Lung (tissue), 12 donors: Measurements from ENCODE around the gene TGOLN2. TPM values are rescaled to one million over a fixed set of nuclear protein-coding genes. Genes with fewer than 3 reads are reported as not detected.

Source experiments
- ATAC-seq: fragments of 200-7000 bp; cut with Tn5 transposase; one replicate; pipeline ENCODE4 v1.9.1; 2020; ENCODE audit warnings: moderate number of reproducible peaks; ENCODE audit not compliant: insufficient read depth, low FRiP score
- DNase-seq, 3 donors: peaks; one replicate each; pipeline ENCODE4 v3.0.0-alpha.2; 2013 to 2017
- H3K27ac ChIP-seq, 2 donors: one replicate each; pipeline ENCODE4 v1.5.1; 2013; ENCODE audit warnings: mild to moderate bottlenecking in 2 of 2, moderate library complexity in 2 of 2, control low read depth in 1 of 2, inconsistent platforms in 1 of 2, low read depth in 1 of 2, low read length in 1 of 2
- H3K27me3 ChIP-seq, 3 donors: one replicate each; pipeline ENCODE4 v1.5.1; 2013; ENCODE audit warnings: low read length in 2 of 3; ENCODE audit not compliant: control insufficient read depth in 3 of 3, insufficient read depth in 3 of 3
- H3K36me3 ChIP-seq, 4 donors: one replicate each; pipeline ENCODE4 v1.5.1; 2013; ENCODE audit warnings: low read length in 4 of 4, mild to moderate bottlenecking in 1 of 4, moderate library complexity in 1 of 4; ENCODE audit not compliant: control insufficient read depth in 4 of 4, insufficient read depth in 4 of 4
- H3K4me1 ChIP-seq, 5 donors: one replicate each; pipeline ENCODE4 v1.5.1; 2013; ENCODE audit warnings: low read length in 5 of 5, mild to moderate bottlenecking in 2 of 5, moderate library complexity in 1 of 5; ENCODE audit not compliant: control insufficient read depth in 5 of 5, insufficient read depth in 5 of 5
- H3K4me3 ChIP-seq: one replicate; pipeline ENCODE4 v1.5.1; 2013; ENCODE audit warnings: mild to moderate bottlenecking, control low read depth, moderate library complexity
- H3K9ac ChIP-seq, 2 donors: one replicate each; pipeline ENCODE4 v1.5.1; 2013; ENCODE audit warnings: low read length in 2 of 2, control low read depth in 1 of 2; ENCODE audit not compliant: insufficient read depth in 1 of 2
- H3K9me3 ChIP-seq, 4 donors: one replicate each; pipeline ENCODE4 v1.5.1; 2013; ENCODE audit warnings: low read length in 3 of 4, mild to moderate bottlenecking in 1 of 4, moderate library complexity in 1 of 4; ENCODE audit not compliant: control insufficient read depth in 4 of 4, insufficient read depth in 3 of 4
- WGBS, 2 donors: extraction: QIAGEN DNeasy Blood & Tissue Kit; methylation state at CpG; one replicate each; pipeline ENCODE4 v1.1.7; 2013; 5-methylcytosine and 5-hydroxymethylcytosine counted together
- polyA plus RNA-seq, 2 donors: library from polyadenylated mRNA; stranded (reverse); fragments of 200-250 nt; gene quantifications; one replicate each; pipeline ENCODE4 v1.2.1, GENCODE V29; 2013
- total RNA-seq, 2 donors: library from RNA; depleted of rRNA in 1 of 2; stranded (reverse); fragments of >200 nt in 1 of 2; gene quantifications; one replicate each; pipeline ENCODE4 v1.2.1, GENCODE V29; 2014 to 2021
- TF ChIP-seq, protein P1 (sequence below): IDR thresholded peaks from 2 replicates; pipeline ENCODE4 v1.5.1; 2012; ENCODE audit warnings: mild to moderate bottlenecking; ENCODE audit errors: control extremely low read depth, extremely low read depth
- donor health status: control.
- donor health status: control.
- donor health status: Bipolar disorder and iron deficiency.
- donor health status: healthy.
- donor health status: DM: yes; HTN: yes; CAD: no.

TGOLN2 gene
- total and polyA plus RNA-seq, 4 donors = 24.6 to 145 (median 82.6) TPM

DNA sequence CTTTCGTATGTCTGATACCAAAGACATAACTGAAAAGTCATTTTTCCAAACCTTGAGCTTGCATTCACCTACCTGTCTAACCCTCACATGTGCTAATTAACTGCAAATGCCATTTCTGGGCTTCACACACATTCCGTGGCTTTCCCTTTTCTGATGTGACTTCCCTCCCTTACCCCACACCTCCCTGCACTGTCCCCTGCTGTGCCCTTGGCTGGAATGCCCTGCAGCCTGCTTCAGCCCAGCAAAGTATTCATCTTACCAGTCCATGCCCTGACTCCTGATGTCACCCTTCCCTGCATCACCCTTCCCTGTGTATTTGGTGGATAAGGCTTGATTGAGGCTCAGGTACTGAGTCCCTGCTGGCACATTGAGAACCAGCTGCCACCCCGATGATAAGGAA lies 14.4 kb upstream of the TGOLN2 start:
- Histone ChIP-seq H3K36me3 (peaks cover 0 to 34% (median 12%) of the 10 kb centered on the region in 4 donors), H3K4me1 (no peaks in the 10 kb centered on the region), H3K9ac (no peak overlapping the region), H3K9me3 (no peaks in the 10 kb centered on the region), H3K4me3 (no peak overlapping the region), H3K27ac (no peak overlapping the region), H3K27me3 (no peaks in the 10 kb centered on the region)
- ATAC-seq (no peak), DNase-seq (no peak)
- TF ChIP-seq, protein P1, sequence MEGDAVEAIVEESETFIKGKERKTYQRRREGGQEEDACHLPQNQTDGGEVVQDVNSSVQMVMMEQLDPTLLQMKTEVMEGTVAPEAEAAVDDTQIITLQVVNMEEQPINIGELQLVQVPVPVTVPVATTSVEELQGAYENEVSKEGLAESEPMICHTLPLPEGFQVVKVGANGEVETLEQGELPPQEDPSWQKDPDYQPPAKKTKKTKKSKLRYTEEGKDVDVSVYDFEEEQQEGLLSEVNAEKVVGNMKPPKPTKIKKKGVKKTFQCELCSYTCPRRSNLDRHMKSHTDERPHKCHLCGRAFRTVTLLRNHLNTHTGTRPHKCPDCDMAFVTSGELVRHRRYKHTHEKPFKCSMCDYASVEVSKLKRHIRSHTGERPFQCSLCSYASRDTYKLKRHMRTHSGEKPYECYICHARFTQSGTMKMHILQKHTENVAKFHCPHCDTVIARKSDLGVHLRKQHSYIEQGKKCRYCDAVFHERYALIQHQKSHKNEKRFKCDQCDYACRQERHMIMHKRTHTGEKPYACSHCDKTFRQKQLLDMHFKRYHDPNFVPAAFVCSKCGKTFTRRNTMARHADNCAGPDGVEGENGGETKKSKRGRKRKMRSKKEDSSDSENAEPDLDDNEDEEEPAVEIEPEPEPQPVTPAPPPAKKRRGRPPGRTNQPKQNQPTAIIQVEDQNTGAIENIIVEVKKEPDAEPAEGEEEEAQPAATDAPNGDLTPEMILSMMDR = no peak
- WGBS, 2 donors = 89 to 97% methylated on average over 3 of the region's 3 CpGs

DNA sequence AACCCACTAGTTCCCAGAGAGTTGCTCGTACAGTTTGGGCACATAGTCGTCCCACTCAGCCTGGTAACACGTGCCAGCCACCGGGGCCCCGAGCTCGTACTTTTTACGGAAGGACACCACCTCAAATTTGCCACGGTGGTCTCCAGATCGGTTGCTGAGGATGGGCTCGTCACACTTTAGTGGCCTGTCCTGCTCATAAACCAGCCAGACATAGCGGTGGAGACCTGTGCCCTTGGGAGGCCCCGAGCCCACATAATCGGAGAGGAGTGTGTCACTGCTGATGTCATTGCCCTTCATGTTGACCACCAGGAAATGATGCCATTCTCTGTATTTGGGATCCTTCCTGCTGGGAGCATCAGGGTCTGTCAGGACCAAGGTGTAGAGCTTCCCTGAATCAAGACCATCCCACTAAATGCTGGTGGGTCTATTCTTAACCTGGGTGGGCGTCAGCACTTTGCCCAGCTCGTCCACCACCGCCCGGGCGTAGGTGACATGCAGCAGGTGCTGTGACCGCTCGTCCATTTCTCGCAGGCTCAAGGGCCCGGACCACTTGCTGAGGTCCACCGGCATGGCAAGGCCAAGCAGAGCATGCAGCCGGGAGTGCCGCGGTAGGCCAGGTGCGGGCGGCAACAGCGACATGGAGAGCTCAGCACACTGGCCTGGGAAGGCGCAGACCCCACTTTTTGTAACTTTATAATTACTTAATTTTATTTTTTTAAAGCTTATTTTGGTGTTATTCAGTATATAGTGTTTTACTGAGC lies 13.7 kb upstream of the TGOLN2 start:
- Histone ChIP-seq H3K9ac (no peak overlapping the region), H3K4me1 (no peaks in the 10 kb centered on the region), H3K9me3 (no peaks in the 10 kb centered on the region), H3K4me3 (no peak overlapping the region), H3K27me3 (no peaks in the 10 kb centered on the region), H3K27ac (no peak overlapping the region), H3K36me3 (peaks cover 0 to 30% (median 9%) of the 10 kb centered on the region in 4 donors)
- DNase-seq (no peak), ATAC-seq (no peak)
- WGBS, 2 donors = 93 to 95% methylated on average over 30 of the region's 30 CpGs
- TF ChIP-seq, protein P1 = no peak

DNA sequence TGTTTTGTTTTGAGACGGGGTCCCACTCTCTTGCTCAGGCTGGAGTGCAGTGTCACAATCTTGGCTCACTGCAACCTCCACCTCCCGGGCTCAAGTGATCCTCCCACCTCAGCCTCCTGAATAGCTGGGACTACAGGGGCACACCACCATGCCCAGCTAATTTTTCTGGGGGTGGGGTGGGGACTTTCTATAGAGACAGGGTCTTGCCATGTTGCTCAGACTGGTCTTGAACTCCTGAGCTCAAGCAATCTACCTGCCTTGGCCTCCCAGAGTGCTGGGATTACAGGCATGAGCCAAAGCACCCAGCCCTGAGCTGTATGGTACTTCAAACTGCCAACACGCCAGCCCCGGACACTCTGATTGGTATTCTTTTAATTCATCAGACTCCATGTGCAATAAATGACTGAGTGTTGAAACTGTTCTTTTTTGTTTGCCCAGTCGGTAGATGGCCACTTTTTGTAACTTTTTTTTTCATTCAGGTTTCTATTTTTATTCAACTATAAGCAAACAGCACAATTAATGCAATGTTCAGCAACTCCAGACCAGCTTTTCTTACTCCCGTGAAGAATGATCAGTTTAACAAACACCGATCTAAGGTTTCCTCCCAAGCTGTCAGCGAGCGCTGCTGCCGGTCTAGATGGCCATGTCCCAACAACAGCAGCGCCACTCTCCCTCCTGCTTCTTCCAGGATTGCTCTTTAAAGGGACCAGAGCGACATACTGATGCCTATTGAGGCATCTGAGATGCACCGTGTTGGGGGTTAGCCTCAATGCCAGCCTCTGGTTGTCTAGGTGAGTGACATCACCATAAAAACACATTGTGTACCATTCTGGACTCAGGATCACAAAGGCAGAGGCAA lies 12.5 kb upstream of the TGOLN2 start:
- no peaks in the 10 kb centered on the region for H3K27me3 ChIP-seq
- TF ChIP-seq, protein P1 = no peak
- no peak overlapping the region for H3K4me3 ChIP-seq
- H3K9me3 ChIP-seq = no peaks in the 10 kb centered on the region
- no peak overlapping the region for H3K27ac ChIP-seq
- peaks cover 0 to 19% (median 3%) of the 10 kb centered on the region in 4 donors for H3K36me3 ChIP-seq
- H3K4me1 ChIP-seq = no peaks in the 10 kb centered on the region
- DNase-seq (peak in 2 of 3 donors; percentile 36 to 39), ATAC-seq (no peak)
- WGBS, 2 donors = 41 to 61% methylated on average over 13 of the region's 13 CpGs
- no peak overlapping the region for H3K9ac ChIP-seq
